ENCODE measurements around the gene PPP1CC.
"Not testable (repeated sequence)": the region's sequence is repeated elsewhere in the genome, so short reads cannot be mapped to it uniquely, and the experiment has no call there.

PPP1CC gene

GRCh38 chr12:110742718-110743570 lies at the start of gene PPP1CC:
PPP1CC (minus strand) TSS chr12:110742891; CDS start chr12:110742707, 184 bp downstream.
- DNase-seq (ENCODE audit: low read depth in 3 of 3, low spot score in 1 of 3), result peak; percentile 82 to 84 (median 84)

- DNase-seq (ENCODE audit: low read depth in 3 of 3, low spot score in 1 of 3), result no peak
Observed at GRCh38 chr12:110791589-110791988, 48.9 kb upstream of the PPP1CC start.

GRCh38 chr12:110790301-110790700 lies 47.6 kb upstream of the PPP1CC start:
- DNase-seq (ENCODE audit: low read depth in 3 of 3, low spot score in 1 of 3), result no peak

GRCh38 chr12:110786012-110786411 lies 43.3 kb upstream of the PPP1CC start:
- DNase-seq (ENCODE audit: low read depth in 3 of 3, low spot score in 1 of 3), result no peak

- DNase-seq (ENCODE audit: low read depth in 3 of 3, low spot score in 1 of 3), result no peak
Observed at GRCh38 chr12:110785240-110785639, 42.5 kb upstream of the PPP1CC start.

GRCh38 chr12:110782922-110783321 lies 40.2 kb upstream of the PPP1CC start:
- DNase-seq (ENCODE audit: low read depth in 3 of 3, low spot score in 1 of 3), result no peak

GRCh38 chr12:110782094-110782493 lies 39.4 kb upstream of the PPP1CC start:
- no peak for DNase-seq (ENCODE audit: low read depth in 3 of 3, low spot score in 1 of 3)

- peak; percentile 12 to 31 (median 27) for DNase-seq (ENCODE audit: low read depth in 3 of 3, low spot score in 1 of 3)
Observed at GRCh38 chr12:110780448-110780847, 37.8 kb upstream of the PPP1CC start.

- no peak for DNase-seq (ENCODE audit: low read depth in 3 of 3, low spot score in 1 of 3)
Observed at GRCh38 chr12:110778833-110779577, 36.3 kb upstream of the PPP1CC start.

GRCh38 chr12:110776410-110776809 lies 33.7 kb upstream of the PPP1CC start:
- DNase-seq (ENCODE audit: low read depth in 3 of 3, low spot score in 1 of 3), result peak in 1 of 3 donors; percentile 23

GRCh38 chr12:110775997-110776396 lies 33.3 kb upstream of the PPP1CC start:
- no peak for DNase-seq (ENCODE audit: low read depth in 3 of 3, low spot score in 1 of 3)

- no peak for DNase-seq (ENCODE audit: low read depth in 3 of 3, low spot score in 1 of 3)
Observed at GRCh38 chr12:110774824-110775223, 32.1 kb upstream of the PPP1CC start.

GRCh38 chr12:110768960-110769359 lies 26.3 kb upstream of the PPP1CC start:
- no peak for DNase-seq (ENCODE audit: low read depth in 3 of 3, low spot score in 1 of 3)

GRCh38 chr12:110767863-110768262 lies 25.2 kb upstream of the PPP1CC start:
- no peak for DNase-seq (ENCODE audit: low read depth in 3 of 3, low spot score in 1 of 3)

GRCh38 chr12:110766311-110767154 lies 23.8 kb upstream of the PPP1CC start:
- DNase-seq (ENCODE audit: low read depth in 3 of 3, low spot score in 1 of 3), result no peak

- DNase-seq (ENCODE audit: low read depth in 3 of 3, low spot score in 1 of 3), result not testable (repeated sequence)
Observed at GRCh38 chr12:110765572-110765971, 22.9 kb upstream of the PPP1CC start.

GRCh38 chr12:110765111-110765510 lies 22.4 kb upstream of the PPP1CC start:
- no peak for DNase-seq (ENCODE audit: low read depth in 3 of 3, low spot score in 1 of 3)

GRCh38 chr12:110763583-110763982 lies 20.9 kb upstream of the PPP1CC start:
- DNase-seq (ENCODE audit: low read depth in 3 of 3, low spot score in 1 of 3), result no peak

GRCh38 chr12:110762891-110763290 lies 20.2 kb upstream of the PPP1CC start:
- DNase-seq (ENCODE audit: low read depth in 3 of 3, low spot score in 1 of 3), result no peak

GRCh38 chr12:110760204-110760609 lies 17.5 kb upstream of the PPP1CC start:
- DNase-seq (ENCODE audit: low read depth in 3 of 3, low spot score in 1 of 3), result no peak

GRCh38 chr12:110758922-110759321 lies 16.2 kb upstream of the PPP1CC start:
- DNase-seq (ENCODE audit: low read depth in 3 of 3, low spot score in 1 of 3), result no peak
